Activated naive CD4-positive, alpha-beta T cell treated with anti-CD3 and anti-CD28 coated beads, Interleukin-2, amount 10 ng/mL, durations not matched to agents 7 days and 5 days (primary cell): Measurements from ENCODE around the gene IL22RA2.
"Not testable (repeated sequence)": the region's sequence is repeated elsewhere in the genome, so short reads cannot be mapped to it uniquely, and the experiment has no call there.

Source experiments
- CTCF ChIA-PET: fragments of 350-600 bp; sonication (Branson Sonifier 250); formaldehyde crosslinking; loops from one replicate; lab custom pipeline; 2021; ENCODE audit warnings: antibody characterized with exemption; lab: Charles Lee
- DNase-seq: peaks from one replicate; pipeline ENCODE4 v3.0.0-alpha.2; 2020
- H3K27ac Mint-ChIP-seq: one replicate; pipeline ENCODE4 v1.8.0; 2021; ENCODE audit warnings: mild to moderate bottlenecking, moderate library complexity, mixed read lengths
- H3K27me3 Mint-ChIP-seq: one replicate; pipeline ENCODE4 v1.8.0; 2021; ENCODE audit warnings: mild to moderate bottlenecking, mixed read lengths
- H3K36me3 Mint-ChIP-seq: one replicate; pipeline ENCODE4 v1.8.0; 2021; ENCODE audit warnings: mixed read lengths
- H3K4me1 Mint-ChIP-seq: one replicate; pipeline ENCODE4 v1.8.0; 2021; ENCODE audit warnings: mixed read lengths
- H3K4me3 Mint-ChIP-seq: one replicate; pipeline ENCODE4 v1.8.0; 2021; ENCODE audit warnings: mild to moderate bottlenecking, moderate library complexity, mixed read lengths
- H3K9me3 Mint-ChIP-seq: one replicate; pipeline ENCODE4 v1.8.0; 2021; ENCODE audit warnings: mixed read lengths

Gene IL22RA2

DNA sequence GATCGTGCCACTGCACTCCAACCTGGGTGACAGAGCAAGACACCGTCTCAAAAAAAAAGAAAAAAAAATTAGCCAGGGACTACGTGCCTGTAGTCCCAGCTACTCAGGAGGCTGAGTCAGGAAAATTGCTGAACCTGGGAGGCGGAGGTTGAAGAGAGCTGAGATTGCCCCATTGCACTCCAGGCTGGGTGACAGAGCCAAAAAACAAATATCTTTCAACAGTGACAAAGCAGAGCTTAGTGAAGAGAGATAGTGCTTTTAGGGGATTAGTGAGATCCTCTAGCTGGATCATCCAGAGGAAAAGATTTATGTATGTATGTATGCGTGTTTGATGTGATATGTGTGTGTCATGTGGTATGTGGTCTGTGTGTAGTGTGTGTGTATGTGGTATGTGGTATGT, 56.6 kb downstream of the IL22RA2 start:
- CTCF ChIA-PET = no interaction called here
- no peak overlapping the region for H3K27ac Mint-ChIP-seq
- DNase-seq = no peak

DNA sequence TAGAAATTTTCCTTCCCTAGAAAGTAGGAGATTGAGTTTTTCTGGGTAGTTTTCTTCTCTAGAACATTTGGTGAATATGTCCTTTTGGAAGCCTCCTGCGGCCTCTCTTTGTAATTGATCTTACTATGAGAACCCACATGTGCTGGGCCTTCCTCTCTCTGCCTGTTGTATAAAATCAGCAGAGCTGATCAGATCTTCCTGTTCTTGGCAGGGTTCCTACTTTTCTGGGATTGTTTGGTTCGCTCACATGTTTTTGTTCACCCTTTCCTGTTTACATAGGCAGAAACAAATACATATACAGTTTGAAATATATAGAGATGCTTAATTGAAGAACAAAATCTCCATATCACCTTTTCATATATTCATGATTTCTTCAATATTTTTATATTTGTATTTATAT, 57.8 kb downstream of the IL22RA2 start:
- peaks cover 12% of the 10 kb centered on the region for H3K9me3 Mint-ChIP-seq
- CTCF ChIA-PET = interaction anchor here (1.2 kb wide), 1 partner anchor 9 kb away, joined by 3 read pairs; no protein-coding TSS in a partner anchor
- DNase-seq = no peak

More for the DNA sequence above, 56.6 kb downstream of the IL22RA2 start:
- peaks cover 12% of the 10 kb centered on the region for H3K9me3 Mint-ChIP-seq
- H3K4me3 Mint-ChIP-seq = no peak overlapping the region
- H3K27me3 Mint-ChIP-seq = peaks cover 5% of the 10 kb centered on the region
- peaks cover 4% of the 10 kb centered on the region for H3K4me1 Mint-ChIP-seq
- H3K36me3 Mint-ChIP-seq = no peaks in the 10 kb centered on the region

DNA sequence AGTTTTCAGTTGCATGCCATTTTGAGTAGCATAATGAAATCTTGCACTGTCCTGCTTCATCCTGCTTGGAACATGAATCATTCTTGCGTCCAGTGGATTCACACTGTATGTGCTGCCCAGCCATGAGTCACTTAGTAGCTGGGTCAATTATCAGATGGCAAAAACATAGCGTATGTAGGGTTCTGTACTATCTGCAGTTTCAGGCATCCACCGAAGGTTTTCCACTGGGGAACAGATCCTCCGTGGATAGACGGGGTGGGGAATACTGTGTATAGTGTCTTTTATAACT, 61.4 kb downstream of the IL22RA2 start:
- H3K36me3 Mint-ChIP-seq = no peaks in the 10 kb centered on the region
- no peaks in the 10 kb centered on the region for H3K4me1 Mint-ChIP-seq
- peaks cover 1% of the 10 kb centered on the region for H3K9me3 Mint-ChIP-seq
- no peak for DNase-seq
- H3K27ac Mint-ChIP-seq = no peak overlapping the region
- peaks cover 14% of the 10 kb centered on the region for H3K27me3 Mint-ChIP-seq
- CTCF ChIA-PET = no interaction called here
- no peak overlapping the region for H3K4me3 Mint-ChIP-seq

More for the DNA sequence above, 57.8 kb downstream of the IL22RA2 start:
- no peaks in the 10 kb centered on the region for H3K4me1 Mint-ChIP-seq
- H3K36me3 Mint-ChIP-seq = no peaks in the 10 kb centered on the region
- H3K27me3 Mint-ChIP-seq = peaks cover 5% of the 10 kb centered on the region
- no peak overlapping the region for H3K27ac Mint-ChIP-seq
- no peak overlapping the region for H3K4me3 Mint-ChIP-seq

DNA sequence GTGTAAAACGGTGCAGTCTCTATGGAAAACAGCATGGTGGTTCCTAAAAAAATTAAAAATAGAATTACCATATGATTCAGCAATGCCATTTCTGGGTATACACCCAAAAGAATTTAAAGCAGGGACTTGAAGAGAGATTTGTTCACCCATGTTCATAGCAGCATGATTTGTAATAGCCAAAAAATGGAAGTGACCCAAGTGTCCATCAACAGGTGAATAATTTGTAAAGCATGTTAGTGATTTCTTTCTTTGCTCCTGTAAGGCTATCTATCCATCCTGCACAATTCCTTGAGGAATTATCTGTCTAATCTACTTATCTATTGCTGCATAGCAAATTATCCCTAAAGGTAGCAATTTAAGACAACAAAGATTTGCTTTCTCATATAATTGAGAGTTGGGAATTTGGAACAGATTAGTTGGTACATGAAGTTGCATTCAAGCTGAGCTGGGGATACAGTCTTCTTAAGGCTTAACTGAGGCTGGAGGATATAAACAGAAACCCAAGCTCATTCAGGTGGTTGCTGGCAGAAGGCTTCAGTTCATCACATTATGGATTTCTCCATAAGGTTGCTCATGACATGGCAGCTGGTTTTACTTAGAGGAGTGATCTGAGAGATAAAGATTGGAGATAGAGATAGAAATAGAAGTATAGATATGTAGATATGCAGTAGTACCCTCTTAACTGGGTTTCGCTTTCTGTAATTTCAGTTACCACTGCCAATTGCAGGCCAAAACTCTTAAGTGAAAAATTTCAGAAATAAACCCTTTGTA, 62.0 kb downstream of the IL22RA2 start:
- Mint-ChIP-seq H3K27me3 (peaks cover 17% of the 10 kb centered on the region), H3K27ac (no peak overlapping the region), H3K36me3 (no peaks in the 10 kb centered on the region), H3K4me3 (no peak overlapping the region), H3K9me3 (no peaks in the 10 kb centered on the region), H3K4me1 (no peaks in the 10 kb centered on the region)
- CTCF ChIA-PET = no interaction called here
- no peak for DNase-seq

DNA sequence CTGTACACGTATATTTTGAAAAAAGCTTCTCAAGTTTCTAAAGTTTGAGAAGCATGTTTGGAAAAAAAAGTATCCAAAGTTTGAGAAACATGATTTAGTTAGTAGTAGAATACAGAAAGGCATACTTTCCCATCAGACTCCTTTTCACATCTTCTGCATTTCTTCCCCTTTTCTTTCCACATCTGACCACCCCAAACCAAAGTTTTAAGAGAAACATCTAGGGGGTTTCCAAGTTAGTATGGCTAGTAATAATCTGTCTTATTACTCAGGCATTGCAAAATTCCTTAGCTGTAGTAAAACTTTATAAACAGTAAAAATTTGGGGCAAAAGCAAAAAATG, 65.7 kb downstream of the IL22RA2 start:
- H3K36me3 Mint-ChIP-seq = peaks cover 2% of the 10 kb centered on the region
- DNase-seq = no peak
- CTCF ChIA-PET = no interaction called here
- no peak overlapping the region for H3K4me3 Mint-ChIP-seq
- peaks cover 16% of the 10 kb centered on the region for H3K4me1 Mint-ChIP-seq
- H3K9me3 Mint-ChIP-seq = peaks cover 4% of the 10 kb centered on the region
- peaks cover 17% of the 10 kb centered on the region for H3K27me3 Mint-ChIP-seq
- no peak overlapping the region for H3K27ac Mint-ChIP-seq

DNA sequence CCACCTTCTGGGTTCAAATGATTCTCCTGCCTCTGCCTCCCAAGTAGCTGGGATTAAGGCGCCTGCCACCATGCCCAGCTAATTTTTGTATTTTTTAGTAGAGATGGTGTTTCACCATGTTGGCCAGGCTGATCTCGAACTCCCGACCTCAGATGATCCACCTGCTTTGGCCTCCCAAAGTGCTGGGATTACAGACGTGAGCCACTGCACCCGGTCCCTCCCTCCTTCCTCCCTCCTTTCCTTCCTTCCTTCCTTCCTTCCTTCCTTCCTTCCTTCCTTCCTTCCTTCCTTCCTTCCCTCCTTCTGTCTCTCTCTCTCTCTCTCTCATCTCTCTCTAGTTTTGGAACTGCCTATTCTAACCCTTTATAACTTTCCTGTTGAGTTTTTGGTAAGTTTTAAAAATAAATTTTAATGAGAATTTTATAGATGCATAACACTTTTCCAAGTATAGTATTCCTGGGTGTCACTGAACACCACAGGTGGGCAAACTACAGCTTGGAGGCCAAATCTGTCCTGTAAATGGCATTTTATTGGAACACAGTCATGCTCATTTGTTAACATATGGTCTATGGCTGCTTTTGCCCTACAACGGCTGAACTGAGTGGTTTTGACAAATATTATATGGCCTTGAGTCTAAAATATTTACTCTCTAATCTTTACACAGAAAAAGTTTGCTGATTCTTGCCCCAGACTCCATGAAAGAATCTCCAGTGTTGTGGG, 66.2 kb downstream of the IL22RA2 start:
- Mint-ChIP-seq H3K4me1 (peaks cover 21% of the 10 kb centered on the region), H3K27me3 (peaks cover 14% of the 10 kb centered on the region)
- H3K4me3 Mint-ChIP-seq, H3K27ac Mint-ChIP-seq, H3K36me3 Mint-ChIP-seq, DNase-seq, H3K9me3 Mint-ChIP-seq: not testable (repeated sequence)
- CTCF ChIA-PET = interaction anchor here (1.0 kb wide), 1 partner anchor 8 kb away, joined by 3 read pairs; no protein-coding TSS in a partner anchor

DNA sequence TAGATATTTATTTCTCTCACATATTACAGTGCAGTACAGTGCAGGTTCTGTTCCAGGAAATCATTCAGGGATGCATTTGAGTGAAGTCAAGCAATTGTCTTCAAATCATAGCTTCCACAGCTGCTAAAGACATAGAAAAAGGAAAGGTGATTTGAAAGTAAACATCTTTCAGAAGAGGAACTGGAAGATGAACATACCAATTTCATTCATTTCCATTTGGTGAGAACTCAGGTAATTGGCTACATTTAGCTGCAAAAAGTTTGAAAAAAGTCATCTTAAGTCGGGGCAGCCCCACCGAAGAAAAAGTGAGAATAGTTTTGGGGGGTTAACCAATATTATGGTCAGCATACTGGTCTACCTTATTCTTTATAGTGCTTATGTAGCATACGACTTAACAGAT, 67.3 kb downstream of the IL22RA2 start:
- CTCF ChIA-PET = interaction anchor here (0.7 to 1.0 kb wide), 2 partner anchors 9 to 1791 kb away, joined by 3 to 4 read pairs; no protein-coding TSS in a partner anchor
- Mint-ChIP-seq H3K4me3 (no peak overlapping the region), H3K27ac (no peak overlapping the region)

DNA sequence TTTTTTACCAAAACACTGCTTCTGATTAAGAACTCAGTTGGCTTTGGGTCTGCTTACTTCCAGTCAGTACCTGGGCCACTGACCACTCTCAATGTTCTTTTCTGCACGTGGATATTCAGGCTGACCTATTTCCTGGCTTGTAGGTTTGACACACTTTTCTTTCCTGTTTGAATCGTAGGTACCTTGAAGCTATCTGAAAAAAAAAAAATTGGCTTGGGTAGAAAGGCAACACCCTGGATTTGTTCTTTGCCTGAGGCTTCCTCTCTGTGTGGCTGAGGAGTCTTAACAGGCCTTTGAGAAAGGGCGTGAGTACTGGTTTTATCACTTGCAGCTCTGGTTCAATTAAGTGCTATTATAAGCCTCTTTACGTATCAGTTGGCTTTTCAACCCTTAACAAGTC, 68.1 kb downstream of the IL22RA2 start:
- no peak overlapping the region for H3K4me3 Mint-ChIP-seq
- peaks cover 23% of the 10 kb centered on the region for H3K4me1 Mint-ChIP-seq
- peaks cover 12% of the 10 kb centered on the region for H3K27me3 Mint-ChIP-seq
- H3K9me3 Mint-ChIP-seq = peaks cover 6% of the 10 kb centered on the region
- CTCF ChIA-PET = interaction anchor here (0.6 to 0.9 kb wide), 3 partner anchors 11 to 209 kb away, joined by 3 read pairs; no protein-coding TSS in a partner anchor
- no peak for DNase-seq
- peaks cover 2% of the 10 kb centered on the region for H3K36me3 Mint-ChIP-seq
- H3K27ac Mint-ChIP-seq = no peak overlapping the region

More for the DNA sequence above, 67.3 kb downstream of the IL22RA2 start:
- Mint-ChIP-seq H3K9me3 (peaks cover 6% of the 10 kb centered on the region), H3K27me3 (peaks cover 12% of the 10 kb centered on the region), H3K36me3 (peaks cover 2% of the 10 kb centered on the region), H3K4me1 (peaks cover 23% of the 10 kb centered on the region)
- no peak for DNase-seq

DNA sequence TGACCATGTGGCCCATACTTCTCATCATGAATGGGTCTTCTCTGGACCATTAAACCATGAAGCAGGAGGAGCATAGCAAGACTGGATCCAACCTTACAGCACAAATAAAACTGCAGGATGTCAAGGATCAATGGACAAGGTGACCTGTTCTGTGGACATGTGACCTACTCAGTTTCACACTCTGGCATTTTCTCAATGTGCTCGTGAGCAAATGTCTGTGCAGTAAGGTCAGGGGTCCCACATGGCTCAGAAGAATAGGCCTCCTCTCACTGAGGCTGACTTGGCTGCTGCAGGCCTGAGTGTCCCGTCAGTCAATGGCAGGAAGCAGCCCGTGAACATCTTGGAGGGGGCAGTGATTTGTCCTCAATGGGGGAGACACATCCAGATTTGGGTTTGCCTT, 68.5 kb downstream of the IL22RA2 start:
- no peak overlapping the region for H3K4me3 Mint-ChIP-seq

DNA sequence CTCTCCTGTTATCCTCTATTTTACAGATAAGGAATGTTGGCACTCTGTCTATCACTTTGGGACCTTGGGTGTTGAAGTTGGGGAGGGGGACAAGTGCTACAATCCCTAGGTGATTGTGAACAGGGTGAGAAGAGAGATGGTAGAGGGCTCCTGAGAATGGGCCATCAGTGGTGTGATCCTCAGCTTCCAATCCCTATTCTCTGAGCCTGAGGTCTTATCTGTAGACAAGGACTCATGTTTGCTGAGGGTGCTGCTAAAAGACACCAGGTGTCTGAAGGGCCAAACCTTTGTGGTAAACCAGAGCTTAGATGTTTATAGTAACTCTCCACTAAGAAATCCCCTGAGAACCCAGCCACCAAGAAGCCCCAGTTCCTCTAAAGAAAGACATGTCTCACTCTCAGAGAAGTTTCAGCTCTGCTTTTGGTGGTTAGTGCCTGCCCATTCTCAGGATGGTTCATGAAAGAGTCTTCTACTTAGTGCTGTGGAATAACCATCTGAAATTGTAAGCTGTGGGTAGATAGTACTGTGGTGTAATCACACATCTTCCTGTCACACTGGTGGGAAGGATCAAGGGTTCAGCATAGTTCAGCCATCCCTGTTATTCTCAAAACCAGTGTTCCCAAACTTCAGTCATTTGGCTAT, 70.5 kb downstream of the IL22RA2 start:
- peak; percentile 25 for DNase-seq
- Mint-ChIP-seq H3K4me1 (peaks cover 27% of the 10 kb centered on the region), H3K9me3 (peaks cover 6% of the 10 kb centered on the region), H3K4me3 (no peak overlapping the region), H3K27ac (no peak overlapping the region), H3K27me3 (peaks cover 3% of the 10 kb centered on the region), H3K36me3 (peaks cover 2% of the 10 kb centered on the region)
- CTCF ChIA-PET = interaction anchor here (1.1 kb wide), 1 partner anchor 9 kb away, joined by 5 read pairs; no protein-coding TSS in a partner anchor

More for the DNA sequence above, 68.5 kb downstream of the IL22RA2 start:
- no peak for DNase-seq
- Mint-ChIP-seq H3K36me3 (peaks cover 2% of the 10 kb centered on the region), H3K27me3 (peaks cover 10% of the 10 kb centered on the region), H3K27ac (no peak overlapping the region), H3K9me3 (peaks cover 6% of the 10 kb centered on the region), H3K4me1 (peaks cover 23% of the 10 kb centered on the region)
- CTCF ChIA-PET = interaction anchor here (0.9 kb wide), 2 partner anchors 11 to 209 kb away, joined by 3 read pairs; no protein-coding TSS in a partner anchor

DNA sequence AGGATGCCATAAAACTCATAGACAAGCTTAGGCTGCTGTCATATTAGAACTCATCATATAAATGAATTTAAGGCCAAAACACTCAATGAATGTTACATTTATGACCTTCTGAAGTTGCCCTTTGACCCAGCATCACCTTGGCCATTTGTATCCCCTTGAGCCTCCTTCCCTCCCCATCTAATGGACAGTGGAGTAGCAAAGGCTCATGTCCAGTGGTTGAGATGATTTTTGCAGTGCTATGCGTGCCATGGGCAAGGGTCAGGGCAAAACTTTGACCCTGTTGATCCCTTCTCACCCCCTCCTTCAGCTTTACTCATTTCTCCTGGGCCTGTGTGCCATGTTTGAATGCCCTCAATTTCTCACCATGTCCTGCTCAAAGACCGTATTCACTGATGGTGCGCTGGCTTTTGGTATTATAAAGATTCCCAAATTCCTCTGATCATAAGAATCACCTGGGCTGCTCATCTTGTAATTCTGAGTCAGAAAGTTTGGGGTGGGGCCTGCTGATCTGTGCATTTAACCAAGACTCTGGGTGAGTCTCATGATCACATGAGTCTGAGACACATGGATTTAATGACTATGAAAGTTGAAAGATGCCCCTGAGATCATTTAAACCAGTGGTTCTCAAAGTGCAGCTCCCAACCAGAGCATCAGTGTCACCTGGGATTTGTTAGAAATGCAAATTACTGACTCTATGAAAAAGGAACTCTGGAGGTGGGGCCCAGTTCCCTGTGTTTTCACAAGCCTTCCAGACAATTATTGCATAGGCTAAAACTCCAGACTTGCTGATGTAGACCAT, 71.2 kb downstream of the IL22RA2 start:
- DNase-seq = no peak
- Mint-ChIP-seq H3K4me3 (no peak overlapping the region), H3K27ac (no peak overlapping the region), H3K27me3 (peaks cover 3% of the 10 kb centered on the region), H3K4me1 (peaks cover 27% of the 10 kb centered on the region), H3K9me3 (peaks cover 6% of the 10 kb centered on the region), H3K36me3 (peaks cover 2% of the 10 kb centered on the region)
- CTCF ChIA-PET = interaction anchor here (1.1 kb wide), 2 partner anchors 8 to 64 kb away, joined by 4 to 5 read pairs; no protein-coding TSS in a partner anchor

DNA sequence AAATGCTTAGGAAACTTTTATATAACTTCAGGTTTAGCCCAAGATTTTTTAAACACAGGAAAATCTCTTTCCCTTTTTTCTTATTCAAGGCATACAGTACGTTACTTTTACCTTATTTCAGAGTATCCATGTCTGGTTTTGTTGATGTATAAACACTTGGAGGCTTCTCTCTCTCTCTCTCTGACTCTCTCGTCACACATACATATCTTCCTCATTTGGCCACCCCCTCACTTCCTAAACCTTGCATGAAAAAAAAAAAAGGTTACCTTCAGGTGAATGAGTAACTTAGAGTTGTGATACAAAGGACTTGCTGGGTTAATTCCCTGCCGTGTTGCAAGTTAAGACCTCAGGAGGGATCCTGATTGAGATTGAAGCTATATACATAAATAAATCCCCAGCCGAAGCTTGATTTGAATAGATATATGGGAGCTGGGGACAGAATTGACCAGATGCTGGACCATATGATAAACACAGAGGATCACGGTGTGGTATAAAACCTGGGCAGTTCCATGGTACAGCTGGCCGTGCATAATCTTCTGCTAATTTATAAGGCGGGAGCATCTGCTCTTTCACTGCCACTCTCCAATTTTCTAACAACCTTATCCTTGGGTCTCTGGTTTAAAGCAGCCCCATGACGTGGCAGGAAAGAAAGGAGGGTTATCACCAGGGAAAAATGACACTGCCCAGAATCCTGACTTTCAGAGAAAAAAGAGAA, 73.6 kb downstream of the IL22RA2 start:
- no peaks in the 10 kb centered on the region for H3K27me3 Mint-ChIP-seq
- H3K9me3 Mint-ChIP-seq = peaks cover 6% of the 10 kb centered on the region
- H3K36me3 Mint-ChIP-seq = peaks cover 2% of the 10 kb centered on the region
- DNase-seq = no peak
- no peak overlapping the region for H3K4me3 Mint-ChIP-seq
- CTCF ChIA-PET = interaction anchor here (0.9 kb wide), 1 partner anchor 176 kb away, joined by 3 read pairs; no protein-coding TSS in a partner anchor
- H3K4me1 Mint-ChIP-seq = peaks cover 32% of the 10 kb centered on the region
- no peak overlapping the region for H3K27ac Mint-ChIP-seq

DNA sequence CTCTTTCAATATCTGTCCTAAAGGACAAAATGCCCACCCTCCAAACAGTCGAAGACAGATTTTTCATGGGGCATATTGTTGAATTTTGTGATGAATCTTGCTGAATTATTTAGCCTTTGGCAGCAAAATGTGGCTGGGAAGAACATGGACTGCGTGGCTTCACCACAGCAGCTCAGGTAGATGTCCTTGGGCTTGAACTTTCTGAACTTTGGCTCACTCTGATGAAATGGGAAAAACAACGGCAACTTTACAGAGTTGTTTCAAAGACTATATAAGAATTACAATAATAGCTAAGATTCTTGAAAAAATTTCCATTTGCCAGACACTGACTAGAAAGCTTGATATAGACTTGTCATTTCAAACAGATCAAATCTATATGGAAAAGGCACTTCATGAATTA, 75.9 kb downstream of the IL22RA2 start:
- Mint-ChIP-seq H3K4me3 (no peak overlapping the region), H3K9me3 (peaks cover 2% of the 10 kb centered on the region), H3K27ac (no peak overlapping the region), H3K27me3 (no peaks in the 10 kb centered on the region), H3K4me1 (peaks cover 26% of the 10 kb centered on the region), H3K36me3 (no peaks in the 10 kb centered on the region)
- DNase-seq = no peak
- CTCF ChIA-PET = interaction anchor here (0.6 to 2.7 kb wide), 7 partner anchors 68 to 365 kb away, joined by 3 to 11 read pairs (median 3); no protein-coding TSS in a partner anchor
